Panc1 (cell line): ENCODE results near the gene MED31.

Experiments used
- POLR2AphosphoS5 ChIP-seq: IDR thresholded peaks from 2 replicates; pipeline ENCODE4 v1.6.1; 2012; ENCODE audit warnings: mild to moderate bottlenecking, low read depth, low read length, moderate library complexity
- TF ChIP-seq, protein P1 (sequence below): fragments of 450-650 bp; IDR thresholded peaks from 2 replicates; pipeline ENCODE4 v1.5.1; 2017; ENCODE audit warnings: mild to moderate bottlenecking
- TF ChIP-seq, protein P2 (sequence below), 2 experiments: IDR thresholded peaks; 2 replicates each; pipeline ENCODE4 v1.6.1; 2011 to 2012; ENCODE audit warnings: low read depth in 2 of 2, control low read depth in 1 of 2, low read length in 1 of 2, mild to moderate bottlenecking in 1 of 2, moderate library complexity in 1 of 2; ENCODE audit not compliant: insufficient read depth in 1 of 2

DNA sequence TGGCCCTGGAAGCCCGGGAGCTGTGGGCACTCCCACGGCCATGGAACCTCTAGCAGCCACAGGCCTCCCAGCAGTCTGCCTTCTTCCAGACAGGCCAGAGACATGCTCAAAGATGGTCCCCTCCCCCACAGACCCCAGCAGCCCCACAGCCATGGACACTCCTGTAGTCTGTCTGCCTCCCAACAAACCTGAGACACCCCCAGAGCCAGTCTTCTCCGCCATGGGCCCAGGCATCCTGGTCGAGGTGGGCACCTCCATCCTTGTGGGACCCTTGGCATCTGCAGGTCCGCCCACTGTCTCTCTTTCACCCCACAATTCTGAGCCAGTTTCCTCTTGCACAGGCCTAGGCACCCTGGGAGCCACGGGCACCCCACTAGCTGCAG lies 14.0 kb downstream of the MED31 start:
- TF ChIP-seq, protein P1, sequence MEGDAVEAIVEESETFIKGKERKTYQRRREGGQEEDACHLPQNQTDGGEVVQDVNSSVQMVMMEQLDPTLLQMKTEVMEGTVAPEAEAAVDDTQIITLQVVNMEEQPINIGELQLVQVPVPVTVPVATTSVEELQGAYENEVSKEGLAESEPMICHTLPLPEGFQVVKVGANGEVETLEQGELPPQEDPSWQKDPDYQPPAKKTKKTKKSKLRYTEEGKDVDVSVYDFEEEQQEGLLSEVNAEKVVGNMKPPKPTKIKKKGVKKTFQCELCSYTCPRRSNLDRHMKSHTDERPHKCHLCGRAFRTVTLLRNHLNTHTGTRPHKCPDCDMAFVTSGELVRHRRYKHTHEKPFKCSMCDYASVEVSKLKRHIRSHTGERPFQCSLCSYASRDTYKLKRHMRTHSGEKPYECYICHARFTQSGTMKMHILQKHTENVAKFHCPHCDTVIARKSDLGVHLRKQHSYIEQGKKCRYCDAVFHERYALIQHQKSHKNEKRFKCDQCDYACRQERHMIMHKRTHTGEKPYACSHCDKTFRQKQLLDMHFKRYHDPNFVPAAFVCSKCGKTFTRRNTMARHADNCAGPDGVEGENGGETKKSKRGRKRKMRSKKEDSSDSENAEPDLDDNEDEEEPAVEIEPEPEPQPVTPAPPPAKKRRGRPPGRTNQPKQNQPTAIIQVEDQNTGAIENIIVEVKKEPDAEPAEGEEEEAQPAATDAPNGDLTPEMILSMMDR, result no peak
- TF ChIP-seq POLR2AphosphoS5, result no peak
- TF ChIP-seq, protein P2, sequence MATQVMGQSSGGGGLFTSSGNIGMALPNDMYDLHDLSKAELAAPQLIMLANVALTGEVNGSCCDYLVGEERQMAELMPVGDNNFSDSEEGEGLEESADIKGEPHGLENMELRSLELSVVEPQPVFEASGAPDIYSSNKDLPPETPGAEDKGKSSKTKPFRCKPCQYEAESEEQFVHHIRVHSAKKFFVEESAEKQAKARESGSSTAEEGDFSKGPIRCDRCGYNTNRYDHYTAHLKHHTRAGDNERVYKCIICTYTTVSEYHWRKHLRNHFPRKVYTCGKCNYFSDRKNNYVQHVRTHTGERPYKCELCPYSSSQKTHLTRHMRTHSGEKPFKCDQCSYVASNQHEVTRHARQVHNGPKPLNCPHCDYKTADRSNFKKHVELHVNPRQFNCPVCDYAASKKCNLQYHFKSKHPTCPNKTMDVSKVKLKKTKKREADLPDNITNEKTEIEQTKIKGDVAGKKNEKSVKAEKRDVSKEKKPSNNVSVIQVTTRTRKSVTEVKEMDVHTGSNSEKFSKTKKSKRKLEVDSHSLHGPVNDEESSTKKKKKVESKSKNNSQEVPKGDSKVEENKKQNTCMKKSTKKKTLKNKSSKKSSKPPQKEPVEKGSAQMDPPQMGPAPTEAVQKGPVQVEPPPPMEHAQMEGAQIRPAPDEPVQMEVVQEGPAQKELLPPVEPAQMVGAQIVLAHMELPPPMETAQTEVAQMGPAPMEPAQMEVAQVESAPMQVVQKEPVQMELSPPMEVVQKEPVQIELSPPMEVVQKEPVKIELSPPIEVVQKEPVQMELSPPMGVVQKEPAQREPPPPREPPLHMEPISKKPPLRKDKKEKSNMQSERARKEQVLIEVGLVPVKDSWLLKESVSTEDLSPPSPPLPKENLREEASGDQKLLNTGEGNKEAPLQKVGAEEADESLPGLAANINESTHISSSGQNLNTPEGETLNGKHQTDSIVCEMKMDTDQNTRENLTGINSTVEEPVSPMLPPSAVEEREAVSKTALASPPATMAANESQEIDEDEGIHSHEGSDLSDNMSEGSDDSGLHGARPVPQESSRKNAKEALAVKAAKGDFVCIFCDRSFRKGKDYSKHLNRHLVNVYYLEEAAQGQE (IDR thresholded peaks at IDR 0.05; ENCODE audit: insufficient read depth in 1 of 2, low read depth in 2 of 2, low read length in 1 of 2), result no peak
